ENCODE measurements around the gene NOD2.

- no peak for TF ChIP-seq CTCF (IDR thresholded peaks at IDR 0.05)
- TF ChIP-seq TCF7L2 (IDR thresholded peaks at IDR 0.05; ENCODE audit: low read depth, low read length), result no peak
Measured at GRCh38 chr16:50668368-50669008, 24.9 kb upstream of the NOD2 start.

All from Panc1 (cell line).